Stimulated activated CD4-positive, alpha-beta T cell treated with anti-CD3 and anti-CD28 coated beads, Interleukin-2, amount 100 ng/mL, for 4 hours (primary cell): ENCODE results near the gene ZGPAT.

Source experiments
- DNase-seq: peaks from one replicate; pipeline ENCODE4 v3.0.0-alpha.2; 2020; ENCODE audit warnings: low read depth

Gene ZGPAT

GRCh38 chr20:63745424-63745805, 37.6 kb downstream of the ZGPAT start:
- no peak for DNase-seq

GRCh38 chr20:63745961-63746731, 38.3 kb downstream of the ZGPAT start:
- DNase-seq = no peak

GRCh38 chr20:63746751-63747315, 39.0 kb downstream of the ZGPAT start:
- DNase-seq = no peak

GRCh38 chr20:63747622-63748069, 39.8 kb downstream of the ZGPAT start:
- no peak for DNase-seq

- DNase-seq = no peak
These were observed 40.5 kb downstream of the ZGPAT start for GRCh38 chr20:63748070-63748933.

- no peak for DNase-seq
These were observed 41.1 kb downstream of the ZGPAT start for GRCh38 chr20:63748934-63749270.

GRCh38 chr20:63749597-63750508, 42.0 kb downstream of the ZGPAT start:
- no peak for DNase-seq

GRCh38 chr20:63750807-63751470, 43.1 kb downstream of the ZGPAT start:
- peak; percentile 40 for DNase-seq

- no peak for DNase-seq
These were observed 43.8 kb downstream of the ZGPAT start for GRCh38 chr20:63751471-63752271.

GRCh38 chr20:63752411-63753101, 44.7 kb downstream of the ZGPAT start:
- no peak for DNase-seq

- DNase-seq = no peak
These were observed 45.5 kb downstream of the ZGPAT start for GRCh38 chr20:63753381-63753780.

- DNase-seq = no peak
These were observed 46.2 kb downstream of the ZGPAT start for GRCh38 chr20:63754008-63754407.

GRCh38 chr20:63755933-63756647, 48.3 kb downstream of the ZGPAT start:
- no peak for DNase-seq

GRCh38 chr20:63756648-63756991, 48.8 kb downstream of the ZGPAT start:
- no peak for DNase-seq

- DNase-seq = no peak
These were observed 50.3 kb downstream of the ZGPAT start for GRCh38 chr20:63758152-63758551.

GRCh38 chr20:63759377-63759901, 51.6 kb downstream of the ZGPAT start:
- no peak for DNase-seq

GRCh38 chr20:63765082-63765873, 57.4 kb downstream of the ZGPAT start:
- no peak for DNase-seq

GRCh38 chr20:63765902-63766301, 58.1 kb downstream of the ZGPAT start:
- no peak for DNase-seq
